ENCODE data around the gene FCN3.

The FCN3 gene

DNA sequence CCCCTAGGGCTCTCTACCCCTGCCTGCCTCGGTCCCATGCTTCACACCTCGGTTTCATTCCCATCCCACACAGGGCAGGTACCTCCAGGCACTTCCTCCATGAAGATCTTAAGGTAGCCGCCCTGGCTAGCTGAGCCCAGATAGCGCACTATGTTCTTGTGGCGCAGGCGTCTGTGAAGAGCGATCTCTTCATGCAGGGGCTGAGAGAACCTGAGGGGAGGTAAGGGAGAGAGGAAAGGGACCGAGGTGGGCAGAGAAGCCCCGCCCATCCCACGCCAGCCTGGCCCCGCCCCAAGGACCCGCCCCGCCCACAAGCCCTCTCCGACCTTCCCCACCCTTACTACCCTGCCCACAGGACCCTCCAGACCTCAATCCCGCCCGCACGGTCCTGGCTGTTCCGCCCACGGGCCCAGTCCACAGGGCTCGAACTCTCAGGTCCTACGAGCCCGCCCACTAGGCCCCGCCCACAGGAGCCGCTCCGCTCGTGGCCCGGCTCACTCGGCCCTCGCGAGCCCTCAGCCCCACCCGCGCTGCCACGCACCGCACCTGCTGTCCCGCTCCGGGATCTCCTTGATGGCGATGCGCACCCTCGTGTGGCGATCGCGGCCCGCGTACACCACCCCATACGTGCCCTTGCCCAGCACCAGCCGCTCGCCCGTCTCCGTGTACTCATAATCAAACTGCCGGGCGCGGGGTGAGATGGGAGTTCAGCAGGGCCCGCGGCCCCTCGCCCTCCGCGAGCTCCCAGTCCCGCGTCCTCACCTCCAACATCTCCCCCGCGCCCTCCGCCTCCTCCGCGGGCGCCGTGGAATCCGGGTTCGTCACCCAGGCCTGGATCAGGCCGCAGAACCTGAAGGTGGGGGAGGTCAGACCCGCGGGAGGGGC is 14.2 kb downstream of the FCN3 start:
- no peak for TF ChIP-seq CTCF (IDR thresholded peaks at IDR 0.05; ENCODE audit: low read depth, low read length)
- no peak for DNase-seq (ENCODE audit: extremely low read depth, low read depth)

DNA sequence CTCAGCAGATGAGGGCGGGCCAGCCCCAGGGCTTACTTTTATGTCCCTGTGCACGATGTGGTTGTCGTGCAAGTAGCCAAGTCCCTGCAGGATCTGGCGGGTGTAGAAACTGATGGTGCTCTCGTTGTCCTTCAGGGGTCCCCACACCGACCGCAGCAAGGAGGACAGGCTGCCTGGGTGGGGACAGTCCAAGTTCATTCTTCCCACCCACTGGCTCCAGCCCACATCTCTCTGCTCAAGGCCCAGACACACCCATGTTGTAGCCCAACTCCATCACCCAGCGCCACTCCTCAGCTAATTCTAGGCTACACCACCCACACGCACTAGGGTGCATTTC is 14.8 kb downstream of the FCN3 start:
- no peak for DNase-seq (ENCODE audit: extremely low read depth, low read depth)
- no peak for TF ChIP-seq CTCF (IDR thresholded peaks at IDR 0.05; ENCODE audit: low read depth, low read length)

GRCh38 chr1:27358928-27359313 is 15.7 kb downstream of the FCN3 start:
- no peak for DNase-seq (ENCODE audit: extremely low read depth, low read depth)
- no peak for TF ChIP-seq CTCF (IDR thresholded peaks at IDR 0.05; ENCODE audit: low read depth, low read length)

DNA sequence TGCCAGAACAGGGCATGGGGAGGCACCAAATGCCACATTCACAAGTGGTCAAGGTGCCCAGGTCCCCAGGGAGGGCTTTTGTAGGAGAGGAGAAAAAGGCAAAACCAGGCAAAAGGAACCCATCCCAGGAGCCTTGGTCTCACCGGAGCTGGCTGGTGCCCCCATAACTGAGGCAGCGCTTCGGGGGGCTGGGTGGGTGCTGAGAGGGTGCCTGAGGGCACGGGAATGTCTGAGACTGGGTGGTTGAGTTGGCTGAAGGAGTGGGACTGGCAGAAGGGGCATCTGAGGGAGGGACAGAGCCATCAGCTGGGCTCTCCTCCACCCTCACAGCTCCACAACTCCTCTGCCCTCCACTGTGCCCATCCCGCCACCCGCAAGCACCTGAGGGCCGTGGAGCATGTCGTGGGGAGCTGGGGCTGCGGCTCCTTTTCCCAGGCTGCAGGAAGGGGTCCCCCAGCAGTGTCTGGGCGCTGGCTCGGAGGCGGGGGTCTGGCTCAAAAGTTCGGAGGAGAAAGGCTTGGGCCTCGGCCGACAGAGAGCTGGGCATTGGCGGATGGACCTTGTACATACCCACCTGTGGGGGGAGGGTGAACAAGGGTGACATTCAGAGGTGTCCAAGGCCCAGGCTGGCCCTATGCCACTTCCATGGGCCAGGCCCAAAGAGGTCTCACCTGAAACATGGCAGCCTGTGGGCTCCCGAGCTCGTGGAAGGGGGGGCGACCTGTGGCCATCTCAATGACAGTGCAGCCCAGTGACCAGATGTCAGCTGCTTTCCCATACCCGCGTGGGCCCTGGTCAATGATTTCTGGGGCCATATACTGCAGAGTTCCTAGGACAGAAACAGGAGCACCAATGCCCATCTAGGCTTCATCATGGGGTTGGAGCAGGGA is 16.3 kb downstream of the FCN3 start:
- TF ChIP-seq CTCF (IDR thresholded peaks at IDR 0.05; ENCODE audit: low read depth, low read length): no peak
- DNase-seq (ENCODE audit: extremely low read depth, low read depth): no peak

DNA sequence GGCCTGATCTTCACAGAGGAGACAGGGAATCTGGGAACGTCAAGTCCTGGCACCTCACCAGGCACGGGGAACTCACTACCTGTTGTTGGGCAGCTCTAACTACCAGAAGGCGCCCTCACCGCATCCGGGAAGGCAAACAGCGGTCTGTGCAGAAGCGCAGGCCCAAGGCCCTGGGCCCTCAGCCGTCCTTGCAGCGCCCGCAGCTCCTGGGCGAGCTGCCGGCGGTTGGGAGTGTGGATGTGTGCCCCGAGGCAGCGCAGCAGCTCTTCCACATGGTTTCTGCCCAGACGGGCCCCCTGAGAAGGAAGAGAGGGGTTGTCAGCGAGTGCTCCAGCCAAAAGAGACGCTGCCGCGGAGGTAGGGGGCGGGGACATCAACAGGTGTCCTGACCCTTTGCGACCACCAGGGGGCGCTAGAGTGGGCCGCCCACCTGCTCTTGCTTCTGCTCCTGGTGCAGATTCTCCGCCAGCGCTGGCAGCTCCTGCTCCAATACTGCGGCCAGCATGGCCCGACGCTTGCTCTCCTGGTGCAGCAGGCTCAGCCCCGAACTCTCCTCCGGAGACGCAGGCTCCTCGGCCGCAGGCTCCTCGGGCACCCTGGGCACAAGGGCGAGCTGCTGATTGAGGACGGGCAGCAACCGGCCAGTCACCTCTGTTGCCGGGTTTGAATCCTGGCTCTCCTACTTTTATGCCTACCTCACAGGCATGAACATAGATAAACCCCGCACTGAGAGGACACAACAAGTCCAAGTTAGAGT is 17.2 kb downstream of the FCN3 start:
- no peak for DNase-seq (ENCODE audit: extremely low read depth, low read depth)
- peak; percentile 79 for TF ChIP-seq CTCF (IDR thresholded peaks at IDR 0.05; ENCODE audit: low read depth, low read length)

DNA sequence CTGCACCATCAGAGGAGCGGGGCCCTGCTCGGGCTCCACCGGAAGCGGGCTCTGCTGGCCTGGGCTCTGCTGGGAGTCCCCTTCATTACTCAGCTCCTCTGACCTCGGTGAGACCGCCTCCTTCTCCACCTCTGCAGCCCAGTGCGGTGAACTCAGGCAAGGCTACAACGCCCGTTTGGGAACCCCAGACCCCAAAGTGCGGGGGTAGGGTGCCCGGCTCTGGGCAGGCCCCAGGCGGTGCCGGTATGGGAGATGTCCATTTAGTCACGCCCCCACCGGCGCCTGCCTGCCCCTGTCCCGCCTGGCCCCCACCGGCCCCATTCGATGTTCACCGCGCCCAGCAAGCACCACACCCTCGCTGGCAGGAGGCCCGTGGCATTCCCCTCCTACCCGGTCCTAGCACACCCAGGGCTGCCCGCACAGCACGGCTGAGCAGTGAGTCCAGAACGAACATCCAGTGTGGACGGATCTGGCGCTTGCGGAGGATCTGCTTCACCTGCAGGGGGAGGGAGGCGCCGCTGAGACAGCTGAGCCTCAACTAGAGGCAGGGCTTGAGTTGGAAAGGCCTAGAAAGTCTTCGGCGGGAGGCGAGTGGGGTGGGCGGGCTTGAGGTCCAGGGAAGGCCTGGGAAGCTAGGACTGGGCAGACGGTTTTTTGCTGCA is 17.9 kb downstream of the FCN3 start:
- TF ChIP-seq CTCF (IDR thresholded peaks at IDR 0.05; ENCODE audit: low read depth, low read length): no peak
- no peak for DNase-seq (ENCODE audit: extremely low read depth, low read depth)

Measured in AG09319 (cell line).